Stimulated activated CD4-positive, alpha-beta T cell treated with anti-CD3 and anti-CD28 coated beads, Interleukin-2, amount 100 ng/mL, for 48 hours (primary cell): Measurements from ENCODE around the gene NPM3.
"Not testable (repeated sequence)": the region's sequence is repeated elsewhere in the genome, so short reads cannot be mapped to it uniquely, and the experiment has no call there.

Experiments used
- DNase-seq, 2 donors: peaks; one replicate each; pipeline ENCODE4 v3.0.0-alpha.2; 2020

The NPM3 gene

DNA sequence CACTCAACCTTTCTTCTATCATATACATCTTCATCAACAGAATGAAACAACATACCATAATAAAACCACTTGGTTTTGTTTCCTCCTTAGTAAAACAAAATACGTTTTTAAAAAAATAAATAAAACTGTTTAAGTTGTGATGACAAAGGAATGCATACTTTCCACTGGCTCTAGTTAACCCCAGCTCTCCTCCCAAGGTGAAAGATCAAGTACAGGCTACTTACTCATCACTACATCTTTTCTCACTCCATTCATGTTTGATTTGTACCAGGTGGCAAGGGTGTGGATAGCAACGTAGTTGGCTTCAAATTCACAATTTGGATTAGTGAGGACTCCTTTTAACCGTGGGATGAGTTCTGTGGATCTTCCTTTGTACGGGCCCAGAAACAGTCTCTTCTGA is 20.3 kb upstream of the NPM3 start:
- no peak for DNase-seq

GRCh38 chr10:101797403-101798059 is 14.3 kb upstream of the NPM3 start:
- no peak for DNase-seq

- no peak for DNase-seq
Observed at GRCh38 chr10:101793526-101793925, 10.3 kb upstream of the NPM3 start.

GRCh38 chr10:101789686-101790085 is 6.4 kb upstream of the NPM3 start:
- DNase-seq: no peak

- DNase-seq: not testable (repeated sequence)
Observed at GRCh38 chr10:101789231-101789630, 6.0 kb upstream of the NPM3 start.

- no peak for DNase-seq
Observed at GRCh38 chr10:101785801-101786200, 2.6 kb upstream of the NPM3 start.

DNA sequence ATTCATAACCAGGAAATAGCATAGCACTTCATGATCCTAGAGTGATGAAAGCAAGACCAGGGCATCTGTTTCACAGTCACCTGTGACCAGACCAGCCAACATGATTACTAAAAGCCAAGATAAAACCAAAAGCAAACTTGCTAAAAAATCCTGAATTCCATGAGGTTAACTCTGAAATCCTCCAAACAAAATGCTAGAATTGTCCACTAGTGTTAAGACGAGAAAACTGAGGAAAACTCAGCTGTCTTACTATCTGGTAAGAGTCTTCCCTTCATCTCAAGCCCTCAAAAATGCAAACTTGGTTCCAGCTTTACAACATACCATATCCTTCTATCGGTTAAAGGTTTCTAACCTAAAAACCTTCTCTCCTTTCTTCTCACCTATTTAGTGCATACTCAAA is 1.3 kb upstream of the NPM3 start:
- no peak for DNase-seq

- DNase-seq: no peak
Observed at GRCh38 chr10:101783736-101784118, 481 bp upstream of the NPM3 start.

GRCh38 chr10:101781984-101782810 is 1.0 kb downstream of the NPM3 start:
- DNase-seq: no peak

DNA sequence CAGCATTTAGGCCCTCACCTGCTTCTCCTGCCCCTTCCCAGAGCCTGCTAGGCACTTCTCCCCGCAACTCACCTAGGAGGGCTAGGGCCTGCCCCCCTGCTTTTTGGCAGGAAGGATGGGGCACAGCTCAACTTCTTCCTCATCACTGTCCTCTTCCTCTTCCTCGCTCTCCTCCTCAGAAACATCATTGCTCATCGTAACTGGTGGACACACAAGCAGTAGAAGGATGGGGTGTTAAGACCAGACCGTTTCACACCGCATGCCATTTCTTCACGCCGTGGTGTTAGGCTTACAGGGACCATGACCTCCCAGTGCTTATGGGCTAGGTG is 1.6 kb downstream of the NPM3 start:
- DNase-seq: no peak

GRCh38 chr10:101780818-101781654 is 2.2 kb downstream of the NPM3 start:
- peak; percentile 73 to 78 for DNase-seq

DNA sequence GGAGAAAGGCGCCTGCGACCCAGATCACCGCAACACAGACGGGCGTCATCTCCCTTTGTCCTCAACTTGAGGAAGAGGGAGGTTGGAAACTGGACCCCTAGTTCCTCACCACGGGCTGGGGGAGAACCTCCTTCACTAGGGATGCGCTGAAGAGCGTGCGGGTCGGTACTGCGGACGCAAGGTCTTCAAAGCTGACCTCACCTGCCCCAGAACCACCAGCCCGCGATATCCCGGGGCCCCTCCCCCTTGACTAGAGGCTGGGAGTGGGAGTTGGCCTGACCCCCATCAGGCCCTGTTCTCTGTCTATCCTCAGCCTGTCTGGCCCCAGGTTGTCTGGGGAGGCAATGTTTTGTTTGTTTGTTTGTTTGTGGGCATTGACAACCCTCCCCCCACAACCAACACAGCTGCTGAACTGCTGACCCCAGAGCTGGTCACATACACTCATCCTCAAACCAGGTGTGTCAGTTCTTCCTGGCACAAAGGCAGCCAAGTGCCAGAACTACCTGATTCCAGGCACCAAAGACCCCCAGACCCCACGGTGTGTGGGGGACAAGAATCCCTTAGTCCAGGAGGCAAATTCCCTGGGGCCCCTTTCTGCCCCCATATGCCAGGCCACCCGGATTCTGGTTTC is 2.9 kb downstream of the NPM3 start:
- no peak for DNase-seq

DNA sequence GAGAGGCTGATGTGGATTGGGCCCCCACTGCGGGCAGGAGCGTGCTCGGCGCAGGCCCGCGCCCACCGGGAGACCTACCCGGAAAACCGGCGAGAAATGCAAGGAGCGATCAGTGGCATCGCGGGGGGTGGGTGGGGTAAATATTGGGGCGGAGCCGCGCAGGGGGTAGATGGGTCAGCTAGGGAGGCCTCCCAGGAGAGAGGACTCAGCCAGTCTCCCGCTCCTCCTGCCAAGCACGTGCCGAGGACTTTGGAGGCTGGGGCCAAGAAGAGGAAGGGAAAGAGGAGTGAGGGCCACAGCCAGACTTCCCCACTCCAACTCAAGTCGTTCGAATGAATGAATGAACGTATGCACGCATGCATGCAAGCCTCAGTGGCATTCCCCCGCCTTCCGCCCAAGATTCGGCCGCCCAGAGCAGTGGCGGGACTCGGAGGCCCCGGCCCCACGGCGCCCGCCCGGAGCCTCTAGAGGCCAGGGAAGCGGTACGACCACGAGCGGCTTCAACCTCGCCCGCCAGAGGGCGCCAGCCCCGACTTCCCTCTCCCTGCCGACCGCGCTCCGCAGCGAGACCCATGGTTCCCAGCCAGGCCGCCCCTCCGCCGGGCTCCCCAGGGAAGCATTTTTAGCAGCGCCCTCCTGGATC is 3.6 kb downstream of the NPM3 start:
- peak; percentile 92 to 93 for DNase-seq

DNA sequence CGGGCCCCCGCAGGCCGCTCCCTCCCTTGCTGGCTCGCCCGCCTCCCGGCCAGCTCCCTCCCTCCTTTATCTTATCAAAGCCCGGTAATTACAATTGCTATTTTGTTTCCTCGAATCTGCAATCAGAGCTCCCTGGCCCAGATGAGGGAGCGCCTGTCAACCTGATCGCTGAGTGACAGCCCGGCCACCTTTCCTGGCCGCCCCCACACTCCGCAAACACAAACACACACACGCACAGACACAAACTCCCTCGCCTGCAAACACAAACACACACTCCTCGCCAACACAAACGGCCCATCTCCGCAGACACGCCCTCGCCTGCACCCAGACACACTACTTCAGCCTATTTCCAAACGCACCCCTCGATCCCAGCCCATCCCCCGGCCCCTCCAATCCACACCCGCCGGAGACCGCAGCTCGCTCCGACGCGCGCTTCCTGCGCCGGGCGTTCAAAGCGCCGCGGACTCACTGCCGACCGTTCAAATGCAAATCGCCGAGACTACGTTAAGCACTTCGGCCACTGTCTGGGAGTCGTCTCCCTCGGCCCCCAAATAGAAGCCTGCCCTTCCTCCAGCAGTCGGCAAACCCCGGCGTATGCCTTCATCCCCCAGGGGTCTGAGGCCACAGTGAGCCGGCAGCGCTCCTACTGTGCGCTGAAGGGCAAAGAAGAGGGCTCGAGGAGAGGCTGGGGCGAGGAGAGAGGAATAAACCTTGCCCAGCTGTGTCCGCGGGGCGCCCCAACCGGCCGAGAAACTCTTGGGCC is 4.3 kb downstream of the NPM3 start:
- DNase-seq: no peak

DNA sequence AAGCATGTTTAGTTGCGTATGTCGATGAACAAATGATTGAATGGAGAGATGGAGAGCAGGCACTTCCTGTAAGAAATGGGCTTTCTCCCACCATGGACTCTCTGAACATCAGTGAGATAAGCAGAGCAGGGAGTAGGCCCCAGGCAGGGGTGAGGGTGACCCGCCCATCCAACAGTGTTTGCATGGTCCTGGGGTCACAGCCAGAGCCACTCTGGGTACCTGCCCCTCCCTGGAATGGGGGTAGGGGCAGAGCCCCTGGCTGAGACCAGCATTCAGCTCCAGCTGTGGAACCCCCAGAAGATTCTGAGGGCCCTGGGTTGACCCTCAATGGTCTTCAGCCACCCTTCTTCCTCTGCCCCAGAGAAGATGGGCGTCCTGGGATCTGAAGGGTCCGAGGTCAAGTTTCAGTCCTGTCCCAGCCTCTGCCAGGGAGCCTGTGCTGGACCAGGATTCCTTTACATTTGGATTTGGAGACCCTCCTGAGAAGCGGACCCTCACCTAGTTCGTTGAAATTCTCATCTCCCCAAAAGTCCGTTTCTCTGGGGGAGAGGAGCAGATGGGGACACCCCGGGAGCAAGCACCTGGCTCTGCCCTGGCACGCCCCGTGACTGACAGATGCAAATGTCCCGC is 5.0 kb downstream of the NPM3 start:
- no peak for DNase-seq

- DNase-seq: no peak
Observed at GRCh38 chr10:101777619-101778145, 5.6 kb downstream of the NPM3 start.

GRCh38 chr10:101776161-101776817 is 7.0 kb downstream of the NPM3 start:
- DNase-seq: no peak

- no peak for DNase-seq
Observed at GRCh38 chr10:101775273-101776160, 7.7 kb downstream of the NPM3 start, which contains the start of gene FGF8. TSS of gene FGF8 (minus strand) at chr10:101776114. CDS start at chr10:101775900, 214 bp downstream.

- no peak for DNase-seq
Observed at GRCh38 chr10:101774589-101775272, 8.5 kb downstream of the NPM3 start.
